ENCODE measurements around the gene CEND1.

The CEND1 gene

DNA sequence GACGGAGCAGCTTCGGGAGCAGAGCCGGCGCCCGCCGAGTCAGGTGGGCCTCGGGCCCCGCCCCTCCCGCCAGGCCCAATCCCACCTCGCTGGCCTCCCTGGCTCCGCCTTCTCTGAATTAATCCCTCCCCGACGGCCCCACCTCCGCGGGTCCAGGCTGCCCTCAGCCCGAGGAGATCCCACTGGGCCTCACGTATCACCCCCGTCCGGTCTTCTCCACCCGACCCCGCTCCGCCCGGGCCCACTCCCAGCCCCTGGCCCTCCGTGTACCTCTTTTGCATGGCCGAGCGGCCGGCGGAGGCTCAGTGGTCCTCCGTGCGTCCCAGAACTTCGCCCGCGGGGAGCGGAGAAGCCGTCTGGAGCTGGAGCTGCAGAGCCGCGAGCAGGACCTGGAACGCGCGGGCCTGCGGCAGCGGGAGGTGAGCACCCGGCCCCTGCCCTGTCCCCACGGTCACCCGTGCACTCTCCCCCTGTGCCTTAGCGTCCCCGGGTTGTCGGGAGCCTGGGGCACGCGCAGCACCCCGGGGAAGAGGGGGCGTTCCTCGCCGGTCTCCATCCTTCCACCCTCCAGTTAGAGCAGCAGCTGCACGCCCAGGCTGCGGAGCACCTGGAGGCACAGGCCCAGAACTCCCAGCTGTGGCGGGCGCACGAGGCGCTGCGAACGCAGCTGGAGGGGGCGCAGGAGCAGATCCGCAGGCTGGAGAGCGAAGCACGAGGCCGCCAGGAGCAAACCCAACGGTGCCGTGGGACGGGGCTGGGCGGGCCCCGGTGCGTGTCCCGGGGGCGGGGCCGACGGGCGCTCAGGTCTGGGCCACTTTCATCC is 40.6 kb upstream of the CEND1 start:
- Histone ChIP-seq H3K4me3 (ENCODE audit: insufficient read length, low read depth) (peak overlapping the region; percentile 62), H3K36me3 (ENCODE audit: insufficient read depth, insufficient read length, low read length) (peaks cover 12% of the 10 kb centered on the region), H3K9ac (ENCODE audit: insufficient read length, low read depth) (peak overlapping the region; percentile 88), H3K27me3 (ENCODE audit: insufficient read depth, insufficient read length) (peaks cover 65% of the 10 kb centered on the region), H3K9me3 (ENCODE audit: insufficient read depth, low read length) (no peaks in the 10 kb centered on the region), H3K4me1 (ENCODE audit: insufficient read depth, insufficient read length) (peaks cover 45% of the 10 kb centered on the region)
- TF ChIP-seq ZNF274 (IDR thresholded peaks at IDR 0.05; ENCODE audit: low read depth, low read length) = no peak
- no peak for TF ChIP-seq YY1 (IDR thresholded peaks at IDR 0.05; ENCODE audit: insufficient read depth, insufficient read length)
- no peak for TF ChIP-seq SUZ12 (IDR thresholded peaks at IDR 0.05; ENCODE audit: extremely low read depth, insufficient read depth, insufficient read length)
- DNase-seq (ENCODE audit: low read depth, low spot score) = no peak

DNA sequence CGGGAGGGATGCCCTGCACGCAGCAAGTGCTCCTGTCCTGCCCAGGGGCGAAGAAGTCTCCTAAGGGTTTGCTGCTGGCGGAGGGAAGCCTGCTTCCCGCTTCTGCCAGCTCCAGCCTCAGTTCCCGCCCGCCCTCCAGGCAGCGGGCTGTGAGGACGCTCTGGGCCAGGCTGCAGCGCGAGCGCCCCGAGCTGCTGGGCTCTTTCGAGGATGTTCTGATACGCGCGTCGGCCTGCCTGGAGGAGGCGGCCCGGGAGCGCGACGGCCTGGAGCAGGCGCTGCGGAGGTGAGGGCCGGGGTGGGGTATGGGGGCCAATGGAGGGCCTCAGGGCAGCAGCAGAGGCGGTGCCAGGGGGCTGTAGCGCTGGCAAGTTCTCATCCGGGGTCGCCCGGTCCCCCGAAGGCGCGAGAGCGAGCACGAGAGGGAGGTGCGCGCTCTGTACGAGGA is 40.0 kb upstream of the CEND1 start:
- DNase-seq (ENCODE audit: low read depth, low spot score) = no peak
- TF ChIP-seq YY1 (IDR thresholded peaks at IDR 0.05; ENCODE audit: insufficient read depth, insufficient read length) (no peak), SUZ12 (IDR thresholded peaks at IDR 0.05; ENCODE audit: extremely low read depth, insufficient read depth, insufficient read length) (no peak), ZNF274 (IDR thresholded peaks at IDR 0.05; ENCODE audit: low read depth, low read length) (no peak)

DNA sequence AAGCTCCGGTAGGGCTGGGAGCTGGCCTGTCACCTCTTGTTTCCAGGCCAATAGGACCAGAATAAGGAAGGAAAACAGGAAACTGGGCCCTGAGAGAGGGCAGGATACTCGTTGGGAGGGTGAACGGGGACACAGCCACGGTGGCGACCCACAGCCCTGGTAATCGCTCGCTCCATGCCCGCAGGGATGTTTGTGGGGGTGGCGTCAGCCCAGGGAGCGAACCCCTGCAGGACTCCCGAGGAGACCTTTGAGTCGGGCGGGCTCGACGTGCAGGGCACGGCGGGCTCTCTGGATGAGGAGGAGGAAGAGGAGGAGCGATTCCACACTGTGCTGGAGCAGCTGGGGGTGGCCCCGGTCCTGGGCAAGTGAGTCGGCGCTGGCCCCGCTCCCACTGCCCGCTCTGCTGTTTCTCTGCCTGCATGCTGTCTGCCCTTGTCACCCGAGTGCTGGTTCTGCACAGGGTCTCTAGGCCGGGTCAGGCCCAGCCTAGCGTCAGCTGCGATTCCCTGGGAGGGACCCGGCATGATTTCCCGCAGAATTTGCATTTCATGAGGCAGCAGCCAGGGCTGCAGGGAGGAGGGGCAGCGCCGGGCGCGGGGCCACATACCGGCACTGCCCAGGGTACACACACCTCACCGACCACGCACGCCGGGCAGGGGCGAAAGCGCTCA is 39.4 kb upstream of the CEND1 start:
- no peak for DNase-seq (ENCODE audit: low read depth, low spot score)
- peak overlapping the region; percentile 86 for H3K9ac ChIP-seq (ENCODE audit: insufficient read length, low read depth)

More for the DNA sequence above, 40.0 kb upstream of the CEND1 start:
- Histone ChIP-seq H3K9ac (ENCODE audit: insufficient read length, low read depth) (peak overlapping the region; percentile 86), H3K4me3 (ENCODE audit: insufficient read length, low read depth) (peak overlapping the region; percentile 62), H3K9me3 (ENCODE audit: insufficient read depth, low read length) (no peaks in the 10 kb centered on the region), H3K27me3 (ENCODE audit: insufficient read depth, insufficient read length) (peaks cover 69% of the 10 kb centered on the region), H3K36me3 (ENCODE audit: insufficient read depth, insufficient read length, low read length) (peaks cover 14% of the 10 kb centered on the region), H3K4me1 (ENCODE audit: insufficient read depth, insufficient read length) (peaks cover 43% of the 10 kb centered on the region)

DNA sequence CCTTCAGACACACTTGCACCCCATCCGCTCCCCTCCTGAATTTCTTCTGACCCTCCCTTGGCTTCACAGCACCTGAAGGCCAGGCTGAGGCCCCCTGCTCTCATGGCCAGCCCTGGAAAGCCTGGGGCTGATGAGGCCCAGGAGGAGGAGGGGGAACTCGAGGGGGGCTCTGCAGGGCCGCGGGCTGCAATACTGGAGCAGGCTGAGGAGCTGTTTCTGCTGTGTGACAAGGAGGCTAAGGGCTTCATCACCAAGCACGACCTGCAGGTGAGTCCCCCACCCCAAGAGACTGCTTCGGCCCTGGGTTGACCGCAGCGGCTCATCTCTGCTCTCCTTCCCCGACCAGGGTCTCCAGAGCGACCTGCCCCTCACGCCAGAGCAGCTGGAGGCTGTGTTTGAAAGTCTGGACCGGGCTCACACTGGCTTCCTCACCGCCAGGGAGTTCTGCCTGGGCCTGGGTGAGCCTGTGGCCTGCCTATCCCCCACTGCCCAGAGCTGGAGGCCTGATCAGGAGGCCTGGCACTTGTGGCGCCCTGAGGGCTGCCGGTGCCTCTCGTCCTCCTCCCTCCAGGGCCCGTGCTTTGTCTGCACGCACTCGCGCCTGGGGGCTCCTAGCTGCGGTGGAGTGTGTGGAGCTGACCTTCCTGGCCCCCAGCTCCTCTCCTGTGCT is 38.8 kb upstream of the CEND1 start:
- peak overlapping the region; percentile 62 for H3K4me3 ChIP-seq (ENCODE audit: insufficient read length, low read depth)
- H3K9me3 ChIP-seq (ENCODE audit: insufficient read depth, low read length) = no peaks in the 10 kb centered on the region
- peaks cover 16% of the 10 kb centered on the region for H3K36me3 ChIP-seq (ENCODE audit: insufficient read depth, insufficient read length, low read length)
- no peak for DNase-seq (ENCODE audit: low read depth, low spot score)
- TF ChIP-seq YY1 (IDR thresholded peaks at IDR 0.05; ENCODE audit: insufficient read depth, insufficient read length) (no peak), SUZ12 (IDR thresholded peaks at IDR 0.05; ENCODE audit: extremely low read depth, insufficient read depth, insufficient read length) (no peak), ZNF274 (IDR thresholded peaks at IDR 0.05; ENCODE audit: low read depth, low read length) (no peak)
- peak overlapping the region; percentile 86 for H3K9ac ChIP-seq (ENCODE audit: insufficient read length, low read depth)
- H3K27me3 ChIP-seq (ENCODE audit: insufficient read depth, insufficient read length) = peaks cover 69% of the 10 kb centered on the region
- H3K4me1 ChIP-seq (ENCODE audit: insufficient read depth, insufficient read length) = peaks cover 39% of the 10 kb centered on the region

More for the DNA sequence above, 39.4 kb upstream of the CEND1 start:
- peaks cover 69% of the 10 kb centered on the region for H3K27me3 ChIP-seq (ENCODE audit: insufficient read depth, insufficient read length)
- H3K4me3 ChIP-seq (ENCODE audit: insufficient read length, low read depth) = peak overlapping the region; percentile 62
- no peaks in the 10 kb centered on the region for H3K9me3 ChIP-seq (ENCODE audit: insufficient read depth, low read length)
- H3K4me1 ChIP-seq (ENCODE audit: insufficient read depth, insufficient read length) = peaks cover 40% of the 10 kb centered on the region
- peaks cover 14% of the 10 kb centered on the region for H3K36me3 ChIP-seq (ENCODE audit: insufficient read depth, insufficient read length, low read length)
- TF ChIP-seq YY1 (IDR thresholded peaks at IDR 0.05; ENCODE audit: insufficient read depth, insufficient read length) (no peak), SUZ12 (IDR thresholded peaks at IDR 0.05; ENCODE audit: extremely low read depth, insufficient read depth, insufficient read length) (no peak), ZNF274 (IDR thresholded peaks at IDR 0.05; ENCODE audit: low read depth, low read length) (no peak)

DNA sequence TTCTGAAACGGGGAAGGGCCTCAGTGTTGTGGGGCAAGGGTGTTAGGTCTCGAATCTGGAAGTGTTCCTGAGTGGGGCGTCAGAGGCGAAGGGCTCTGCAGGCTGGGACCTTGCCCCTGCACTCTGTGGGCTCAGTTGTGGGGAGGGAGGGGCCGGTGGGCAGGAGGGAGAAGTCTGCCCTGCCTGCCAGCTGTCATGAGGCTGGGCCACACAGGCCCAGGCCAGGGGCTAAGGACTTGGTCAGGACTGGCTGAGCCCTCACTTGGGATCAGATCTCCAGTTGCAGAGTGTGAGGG is 38.0 kb upstream of the CEND1 start, which contains the start of gene CRACR2B:
CRACR2B (plus strand) TSS at position 23 of the 296 bp plus-strand sequence. CDS start 689 bp downstream, outside the sequence.
- H3K36me3 ChIP-seq (ENCODE audit: insufficient read depth, insufficient read length, low read length) = peaks cover 20% of the 10 kb centered on the region
- H3K9me3 ChIP-seq (ENCODE audit: insufficient read depth, low read length) = no peaks in the 10 kb centered on the region
- H3K4me1 ChIP-seq (ENCODE audit: insufficient read depth, insufficient read length) = peaks cover 39% of the 10 kb centered on the region
- DNase-seq (ENCODE audit: low read depth, low spot score) = no peak
- H3K27me3 ChIP-seq (ENCODE audit: insufficient read depth, insufficient read length) = peaks cover 69% of the 10 kb centered on the region
- H3K4me3 ChIP-seq (ENCODE audit: insufficient read length, low read depth) = peak within 1 kb of the TSS; percentile 62
- H3K9ac ChIP-seq (ENCODE audit: insufficient read length, low read depth) = peak within 1 kb of the TSS; percentile 86
- no peak for TF ChIP-seq YY1 (IDR thresholded peaks at IDR 0.05; ENCODE audit: insufficient read depth, insufficient read length)
- TF ChIP-seq SUZ12 (IDR thresholded peaks at IDR 0.05; ENCODE audit: extremely low read depth, insufficient read depth, insufficient read length) = no peak
- no peak for TF ChIP-seq ZNF274 (IDR thresholded peaks at IDR 0.05; ENCODE audit: low read depth, low read length)

DNA sequence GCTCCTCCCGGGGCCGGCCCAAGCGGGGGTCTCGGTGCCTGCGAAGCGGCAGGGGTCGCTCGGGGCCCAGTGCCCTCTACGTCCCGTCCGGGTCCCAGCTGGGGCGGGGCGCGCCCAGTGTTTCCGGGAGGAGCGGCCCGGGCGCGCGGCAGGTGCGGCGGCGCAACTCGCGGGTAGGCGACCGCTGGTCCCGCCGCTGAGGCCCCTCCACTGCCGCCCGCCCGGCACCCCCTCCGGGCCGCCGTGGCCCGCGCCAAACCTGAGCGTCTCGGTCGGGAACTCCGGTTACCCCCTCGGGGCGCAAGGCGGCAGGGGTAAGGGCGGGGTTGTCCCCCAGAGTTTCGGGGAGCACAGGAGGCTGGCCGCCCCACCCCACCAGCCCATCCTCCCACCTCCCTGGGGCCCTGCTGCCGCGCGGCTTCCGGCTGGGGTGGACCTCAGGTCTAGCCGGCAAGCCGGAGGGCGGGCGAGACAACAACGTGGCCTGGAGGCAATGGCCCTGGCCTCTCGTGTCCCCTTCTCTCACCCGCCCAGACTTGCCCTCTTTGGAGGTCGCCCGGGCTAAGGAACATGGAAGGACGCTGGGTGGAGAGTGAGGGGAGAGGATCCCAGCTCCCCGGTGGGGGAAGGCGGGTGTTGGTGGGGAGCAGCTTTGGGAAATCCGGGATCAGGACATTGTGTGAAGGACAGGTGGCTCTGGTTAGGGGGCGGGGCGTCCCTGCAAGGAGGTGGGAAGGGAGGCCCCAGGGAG is 37.4 kb upstream of the CEND1 start:
- DNase-seq (ENCODE audit: low read depth, low spot score) = no peak
- Histone ChIP-seq H3K4me3 (ENCODE audit: insufficient read length, low read depth) (peak overlapping the region; percentile 28), H3K4me1 (ENCODE audit: insufficient read depth, insufficient read length) (peaks cover 39% of the 10 kb centered on the region), H3K36me3 (ENCODE audit: insufficient read depth, insufficient read length, low read length) (peaks cover 23% of the 10 kb centered on the region), H3K9ac (ENCODE audit: insufficient read length, low read depth) (peak overlapping the region; percentile 74), H3K9me3 (ENCODE audit: insufficient read depth, low read length) (no peaks in the 10 kb centered on the region), H3K27me3 (ENCODE audit: insufficient read depth, insufficient read length) (peaks cover 69% of the 10 kb centered on the region)
- TF ChIP-seq ZNF274 (IDR thresholded peaks at IDR 0.05; ENCODE audit: low read depth, low read length) (no peak), SUZ12 (IDR thresholded peaks at IDR 0.05; ENCODE audit: extremely low read depth, insufficient read depth, insufficient read length) (no peak), YY1 (IDR thresholded peaks at IDR 0.05; ENCODE audit: insufficient read depth, insufficient read length) (no peak)

Data from NT2/D1 (cell line).